ENCODE results near the gene SIM2. TPM values are rescaled to one million over a fixed set of nuclear protein-coding genes. Genes with fewer than 3 reads are reported as not detected.
A peak's percentile ranks its signal among the peaks of the same experiment; 100 is the strongest.

Gene SIM2
- total RNA-seq, 1 donor from 2014 or later: not detected

DNA sequence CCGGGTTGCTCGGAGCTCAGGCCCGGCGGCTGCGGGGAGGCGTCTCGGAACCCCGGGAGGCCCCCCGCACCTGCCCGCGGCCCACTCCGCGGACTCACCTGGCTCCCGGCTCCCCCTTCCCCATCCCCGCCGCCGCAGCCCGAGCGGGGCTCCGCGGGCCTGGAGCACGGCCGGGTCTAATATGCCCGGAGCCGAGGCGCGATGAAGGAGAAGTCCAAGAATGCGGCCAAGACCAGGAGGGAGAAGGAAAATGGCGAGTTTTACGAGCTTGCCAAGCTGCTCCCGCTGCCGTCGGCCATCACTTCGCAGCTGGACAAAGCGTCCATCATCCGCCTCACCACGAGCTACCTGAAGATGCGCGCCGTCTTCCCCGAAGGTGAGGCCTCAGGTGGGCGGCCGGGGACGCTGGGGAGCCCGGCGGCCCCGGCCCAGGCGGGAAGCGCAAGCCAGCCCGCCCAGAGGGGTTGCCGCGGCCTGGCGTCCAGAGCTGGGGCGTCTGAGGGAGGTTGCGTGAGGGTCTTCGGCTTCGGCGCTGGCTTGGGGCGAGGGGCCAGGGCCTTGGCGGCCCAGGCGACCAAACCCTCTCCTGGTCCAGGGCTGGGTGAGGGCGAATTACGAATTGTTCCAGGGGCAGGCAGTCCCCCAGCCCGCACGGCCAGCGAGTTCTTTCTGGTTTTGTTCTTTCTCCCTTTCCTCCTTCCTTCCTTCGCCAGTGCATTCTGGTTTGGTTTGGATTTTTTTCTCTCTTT lies 805 bp downstream of the SIM2 start:
- no peaks in the 10 kb centered on the region for H3K9me3 ChIP-seq (replicated peaks)
- peaks cover 100% of the 10 kb centered on the region for H3K27me3 ChIP-seq (ENCODE audit: low read depth)
- TF ChIP-seq, protein P1, sequence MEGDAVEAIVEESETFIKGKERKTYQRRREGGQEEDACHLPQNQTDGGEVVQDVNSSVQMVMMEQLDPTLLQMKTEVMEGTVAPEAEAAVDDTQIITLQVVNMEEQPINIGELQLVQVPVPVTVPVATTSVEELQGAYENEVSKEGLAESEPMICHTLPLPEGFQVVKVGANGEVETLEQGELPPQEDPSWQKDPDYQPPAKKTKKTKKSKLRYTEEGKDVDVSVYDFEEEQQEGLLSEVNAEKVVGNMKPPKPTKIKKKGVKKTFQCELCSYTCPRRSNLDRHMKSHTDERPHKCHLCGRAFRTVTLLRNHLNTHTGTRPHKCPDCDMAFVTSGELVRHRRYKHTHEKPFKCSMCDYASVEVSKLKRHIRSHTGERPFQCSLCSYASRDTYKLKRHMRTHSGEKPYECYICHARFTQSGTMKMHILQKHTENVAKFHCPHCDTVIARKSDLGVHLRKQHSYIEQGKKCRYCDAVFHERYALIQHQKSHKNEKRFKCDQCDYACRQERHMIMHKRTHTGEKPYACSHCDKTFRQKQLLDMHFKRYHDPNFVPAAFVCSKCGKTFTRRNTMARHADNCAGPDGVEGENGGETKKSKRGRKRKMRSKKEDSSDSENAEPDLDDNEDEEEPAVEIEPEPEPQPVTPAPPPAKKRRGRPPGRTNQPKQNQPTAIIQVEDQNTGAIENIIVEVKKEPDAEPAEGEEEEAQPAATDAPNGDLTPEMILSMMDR (IDR thresholded peaks at IDR 0.05; ENCODE audit: borderline replicate concordance): no peak
- H3K36me3 ChIP-seq: no peaks in the 10 kb centered on the region
- H3K27ac ChIP-seq (replicated peaks): no peak overlapping the region
- peak overlapping the region; percentile 69 for H3K4me3 ChIP-seq
- no peak for DNase-seq
- peaks cover 64% of the 10 kb centered on the region for H3K4me1 ChIP-seq
- intact Hi-C loops (cut with micrococcal nuclease): no loop called here

GRCh38 chr21:36700295-36700970 lies 1.5 kb downstream of the SIM2 start:
- Histone ChIP-seq H3K4me3 (peak overlapping the region; percentile 69), H3K4me1 (peaks cover 71% of the 10 kb centered on the region), H3K27ac (replicated peaks) (no peak overlapping the region), H3K36me3 (no peaks in the 10 kb centered on the region), H3K27me3 (ENCODE audit: low read depth) (peaks cover 100% of the 10 kb centered on the region), H3K9me3 (replicated peaks) (no peaks in the 10 kb centered on the region)
- intact Hi-C loops (cut with micrococcal nuclease): no loop called here
- no peak for DNase-seq
- TF ChIP-seq, protein P1 (IDR thresholded peaks at IDR 0.05; ENCODE audit: borderline replicate concordance): no peak

GRCh38 chr21:36700971-36701755 lies 2.2 kb downstream of the SIM2 start:
- no peaks in the 10 kb centered on the region for H3K9me3 ChIP-seq (replicated peaks)
- H3K27me3 ChIP-seq (ENCODE audit: low read depth): peaks cover 100% of the 10 kb centered on the region
- peaks cover 71% of the 10 kb centered on the region for H3K4me1 ChIP-seq
- no peaks in the 10 kb centered on the region for H3K36me3 ChIP-seq
- DNase-seq: no peak
- no peak overlapping the region for H3K27ac ChIP-seq (replicated peaks)
- H3K4me3 ChIP-seq: peak overlapping the region; percentile 69
- intact Hi-C loops (cut with micrococcal nuclease): no loop called here
- TF ChIP-seq, protein P1 (IDR thresholded peaks at IDR 0.05; ENCODE audit: borderline replicate concordance): no peak

- intact Hi-C loops (cut with micrococcal nuclease): no loop called here
- Histone ChIP-seq H3K4me1 (peaks cover 76% of the 10 kb centered on the region), H3K27me3 (ENCODE audit: low read depth) (peaks cover 100% of the 10 kb centered on the region), H3K27ac (replicated peaks) (no peak overlapping the region), H3K36me3 (no peaks in the 10 kb centered on the region), H3K9me3 (replicated peaks) (no peaks in the 10 kb centered on the region), H3K4me3 (peak overlapping the region; percentile 69)
- DNase-seq: no peak
- TF ChIP-seq, protein P1 (IDR thresholded peaks at IDR 0.05; ENCODE audit: borderline replicate concordance): no peak
These were observed 3.1 kb downstream of the SIM2 start for GRCh38 chr21:36701756-36702621.

- H3K4me1 ChIP-seq: peaks cover 76% of the 10 kb centered on the region
These were observed 3.7 kb downstream of the SIM2 start for GRCh38 chr21:36702622-36702968.

More at GRCh38 chr21:36702622-36702968, 3.7 kb downstream of the SIM2 start:
- intact Hi-C loops (cut with micrococcal nuclease): no loop called here
- DNase-seq: no peak
- Histone ChIP-seq H3K36me3 (no peaks in the 10 kb centered on the region), H3K9me3 (replicated peaks) (no peaks in the 10 kb centered on the region), H3K27ac (replicated peaks) (no peak overlapping the region), H3K27me3 (ENCODE audit: low read depth) (peaks cover 100% of the 10 kb centered on the region), H3K4me3 (no peak overlapping the region)
- TF ChIP-seq, protein P1 (IDR thresholded peaks at IDR 0.05; ENCODE audit: borderline replicate concordance): no peak

Data from left ventricle myocardium inferior (tissue), 1 donor.